Measurements from ENCODE around the gene RBM20.
A peak's percentile ranks its signal among the peaks of the same experiment; 100 is the strongest.

RBM20 gene

DNA sequence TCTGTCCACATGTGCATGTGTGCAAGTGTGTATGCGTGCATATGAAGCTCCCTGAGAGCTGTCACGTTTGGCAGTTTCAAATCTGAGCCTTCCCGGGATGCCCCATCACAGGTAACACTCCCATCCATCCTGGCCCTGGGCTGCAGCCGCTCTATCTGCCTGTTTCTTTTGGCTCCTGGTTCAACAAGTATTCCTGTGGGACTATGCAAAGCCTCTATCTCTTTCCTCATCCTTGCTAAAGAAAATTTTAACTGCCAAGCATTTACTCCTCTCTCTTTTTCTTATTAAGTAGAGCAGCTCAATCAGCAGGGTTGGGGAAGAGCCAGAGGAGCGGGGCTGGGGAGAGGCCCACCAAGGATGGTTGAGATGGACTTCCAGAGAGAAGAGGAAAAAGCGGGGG is 203.2 kb downstream of the RBM20 start:
- Histone ChIP-seq H3K4me1 (ENCODE audit: control insufficient read depth in 1 of 2, insufficient read depth in 2 of 2, low read length in 2 of 2) (peaks cover 0 to 17% of the 10 kb centered on the region in 2 donors), H3K4me3 (ENCODE audit: low read depth in 1 of 2, low read length in 2 of 2) (no peak overlapping the region), H3K27ac (ENCODE audit: low read length) (peak overlapping the region; percentile 64), H3K36me3 (ENCODE audit: control insufficient read depth in 1 of 2, insufficient read depth in 2 of 2, low read length in 2 of 2) (no peaks in the 10 kb centered on the region), H3K9me3 (ENCODE audit: control insufficient read depth in 1 of 2, low read length in 2 of 2) (no peaks in the 10 kb centered on the region), H3K27me3 (ENCODE audit: low read depth, low read length) (no peaks in the 10 kb centered on the region)

DNA sequence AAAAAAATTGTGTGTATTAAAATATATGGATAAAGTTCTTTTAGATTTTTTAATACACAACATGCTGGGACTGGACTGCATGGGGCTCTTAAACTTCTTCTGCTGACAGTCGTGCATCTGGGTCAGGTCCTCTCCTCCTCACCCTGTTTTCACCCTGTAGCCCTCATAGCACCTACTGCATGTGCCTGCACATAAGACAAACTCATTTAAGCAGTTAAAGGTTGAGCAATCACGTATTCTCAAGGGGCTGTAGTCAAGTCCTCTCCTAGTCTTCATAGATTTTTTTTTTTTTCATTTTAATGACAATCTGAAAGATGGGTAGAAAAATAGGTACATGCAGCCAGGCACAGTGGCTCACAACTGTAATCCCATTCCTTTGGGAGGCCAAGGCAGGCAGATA is 204.0 kb downstream of the RBM20 start:
- H3K27ac ChIP-seq (ENCODE audit: low read length): no peak overlapping the region
- H3K4me1 ChIP-seq (ENCODE audit: control insufficient read depth in 1 of 2, insufficient read depth in 2 of 2, low read length in 2 of 2): peaks cover 0 to 11% of the 10 kb centered on the region in 2 donors
- no peaks in the 10 kb centered on the region for H3K27me3 ChIP-seq (ENCODE audit: low read depth, low read length)
- H3K4me3 ChIP-seq (ENCODE audit: low read depth in 1 of 2, low read length in 2 of 2): no peak overlapping the region
- H3K36me3 ChIP-seq (ENCODE audit: control insufficient read depth in 1 of 2, insufficient read depth in 2 of 2, low read length in 2 of 2): no peaks in the 10 kb centered on the region
- no peaks in the 10 kb centered on the region for H3K9me3 ChIP-seq (ENCODE audit: control insufficient read depth in 1 of 2, low read length in 2 of 2)

DNA sequence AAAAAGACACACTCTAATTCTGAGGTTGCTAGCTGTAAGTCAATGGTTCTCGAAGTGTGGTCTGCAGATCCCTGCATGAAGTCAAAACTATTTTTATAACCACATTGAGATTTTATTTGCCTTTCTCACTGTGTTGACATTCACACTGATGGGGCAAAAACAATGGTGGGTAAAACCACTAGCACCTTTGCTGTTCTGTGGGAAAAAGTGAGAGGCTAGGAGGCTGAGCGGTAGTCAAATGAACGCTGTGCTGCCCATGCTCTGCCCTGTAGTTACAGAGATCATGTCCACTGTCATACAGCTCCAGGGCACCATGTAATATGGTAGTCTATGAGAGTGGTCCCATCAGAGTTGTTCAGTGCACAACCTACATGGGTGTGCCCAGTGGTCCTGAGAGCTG is 206.0 kb downstream of the RBM20 start:
- Histone ChIP-seq H3K4me1 (ENCODE audit: control insufficient read depth in 1 of 2, insufficient read depth in 2 of 2, low read length in 2 of 2) (no peaks in the 10 kb centered on the region), H3K36me3 (ENCODE audit: control insufficient read depth in 1 of 2, insufficient read depth in 2 of 2, low read length in 2 of 2) (no peaks in the 10 kb centered on the region), H3K27me3 (ENCODE audit: low read depth, low read length) (no peaks in the 10 kb centered on the region)

DNA sequence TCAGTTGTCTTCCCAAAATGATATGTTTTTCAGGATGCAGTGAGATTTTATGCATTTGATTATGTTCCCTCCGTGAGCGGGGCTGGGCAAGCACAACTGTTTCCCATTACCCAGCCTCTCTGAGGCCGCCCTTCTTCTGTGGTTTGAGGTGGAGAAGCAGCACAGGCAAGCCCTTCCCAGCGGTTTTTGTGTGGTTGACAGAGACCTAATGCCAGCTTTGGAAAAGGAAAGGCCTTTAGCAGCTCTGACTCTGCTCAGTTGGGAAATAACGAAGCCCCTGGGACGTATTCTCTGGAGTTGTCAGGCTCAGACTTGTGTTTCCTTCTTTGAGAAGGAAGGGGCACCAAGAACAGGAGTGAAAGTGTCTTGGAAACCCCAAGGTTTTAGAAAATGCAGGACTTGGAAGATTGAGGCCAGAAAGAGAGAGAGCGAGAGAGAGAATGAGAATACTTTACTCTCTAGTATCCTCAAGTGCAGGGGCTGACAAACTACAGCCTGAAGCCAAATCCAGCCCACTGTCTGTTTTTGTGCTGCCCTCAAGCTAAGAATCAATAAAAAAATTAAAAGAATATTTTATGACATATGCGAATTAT is 207.0 kb downstream of the RBM20 start:
- no peak overlapping the region for H3K4me3 ChIP-seq (ENCODE audit: low read depth in 1 of 2, low read length in 2 of 2)
- no peaks in the 10 kb centered on the region for H3K4me1 ChIP-seq (ENCODE audit: control insufficient read depth in 1 of 2, insufficient read depth in 2 of 2, low read length in 2 of 2)
- no peaks in the 10 kb centered on the region for H3K27me3 ChIP-seq (ENCODE audit: low read depth, low read length)
- H3K9me3 ChIP-seq (ENCODE audit: control insufficient read depth in 1 of 2, low read length in 2 of 2): no peaks in the 10 kb centered on the region
- H3K36me3 ChIP-seq (ENCODE audit: control insufficient read depth in 1 of 2, insufficient read depth in 2 of 2, low read length in 2 of 2): no peaks in the 10 kb centered on the region
- H3K27ac ChIP-seq (ENCODE audit: low read length): no peak overlapping the region

More for the DNA sequence above, 206.0 kb downstream of the RBM20 start:
- Histone ChIP-seq H3K9me3 (ENCODE audit: control insufficient read depth in 1 of 2, low read length in 2 of 2) (no peaks in the 10 kb centered on the region), H3K27ac (ENCODE audit: low read length) (no peak overlapping the region), H3K4me3 (ENCODE audit: low read depth in 1 of 2, low read length in 2 of 2) (no peak overlapping the region)

DNA sequence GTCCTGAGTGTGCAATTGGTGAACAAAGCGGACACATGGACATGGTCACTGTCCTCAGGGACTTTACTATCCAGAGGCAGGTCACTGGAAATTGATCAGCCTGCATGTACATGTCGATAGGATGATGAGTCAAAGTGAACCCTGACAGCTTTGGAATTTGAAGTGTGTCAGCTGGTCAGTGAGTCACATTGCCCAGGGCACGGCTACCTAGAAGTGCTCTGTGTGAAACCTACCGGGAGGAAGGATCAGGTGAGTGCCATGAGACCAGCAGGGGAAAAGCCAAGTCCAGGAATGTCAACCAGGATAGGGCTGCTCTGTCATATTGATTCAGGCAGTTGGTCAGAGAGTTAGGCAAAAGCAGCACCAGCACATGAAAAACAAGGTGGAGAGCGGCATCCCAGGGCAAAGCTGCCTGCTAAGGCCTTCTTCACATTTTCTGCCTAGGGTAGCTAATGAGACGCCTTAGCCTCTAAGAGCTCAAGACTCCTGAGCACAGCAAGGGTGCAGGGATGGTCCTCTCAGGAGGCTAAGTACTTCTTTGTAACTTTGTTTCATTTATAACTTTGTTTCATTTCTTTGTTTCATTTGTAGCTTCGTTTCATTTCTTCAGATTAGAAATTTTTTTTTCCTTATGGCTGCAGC is 208.2 kb downstream of the RBM20 start:
- H3K4me1 ChIP-seq (ENCODE audit: control insufficient read depth in 1 of 2, insufficient read depth in 2 of 2, low read length in 2 of 2): peaks cover 0 to 4% of the 10 kb centered on the region in 2 donors
- no peaks in the 10 kb centered on the region for H3K36me3 ChIP-seq (ENCODE audit: control insufficient read depth in 1 of 2, insufficient read depth in 2 of 2, low read length in 2 of 2)
- H3K27ac ChIP-seq (ENCODE audit: low read length): no peak overlapping the region
- no peaks in the 10 kb centered on the region for H3K27me3 ChIP-seq (ENCODE audit: low read depth, low read length)
- no peak overlapping the region for H3K4me3 ChIP-seq (ENCODE audit: low read depth in 1 of 2, low read length in 2 of 2)
- H3K9me3 ChIP-seq (ENCODE audit: control insufficient read depth in 1 of 2, low read length in 2 of 2): no peaks in the 10 kb centered on the region

DNA sequence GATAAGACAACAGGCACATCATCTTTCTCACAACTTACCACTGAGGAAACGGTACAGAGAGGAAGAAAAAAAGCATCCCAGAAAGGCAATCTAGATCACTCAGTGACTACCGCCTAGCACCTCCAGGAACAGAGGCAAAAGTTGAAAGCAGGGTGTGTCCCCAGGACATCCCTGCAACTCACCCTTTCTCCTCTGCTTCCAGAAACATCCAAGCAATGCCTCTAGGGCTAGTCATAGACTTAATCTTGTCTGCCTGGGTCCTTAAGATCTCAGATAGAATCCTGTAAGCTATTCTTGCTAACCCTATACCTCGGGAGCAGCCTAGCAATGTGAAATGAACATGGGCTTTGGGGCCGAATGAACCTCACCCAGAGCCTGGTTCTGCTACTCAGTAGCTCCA is 208.8 kb downstream of the RBM20 start:
- Histone ChIP-seq H3K36me3 (ENCODE audit: control insufficient read depth in 1 of 2, insufficient read depth in 2 of 2, low read length in 2 of 2) (no peaks in the 10 kb centered on the region), H3K27me3 (ENCODE audit: low read depth, low read length) (no peaks in the 10 kb centered on the region), H3K4me3 (ENCODE audit: low read depth in 1 of 2, low read length in 2 of 2) (no peak overlapping the region), H3K4me1 (ENCODE audit: control insufficient read depth in 1 of 2, insufficient read depth in 2 of 2, low read length in 2 of 2) (peaks cover 0 to 9% of the 10 kb centered on the region in 2 donors), H3K27ac (ENCODE audit: low read length) (no peak overlapping the region), H3K9me3 (ENCODE audit: control insufficient read depth in 1 of 2, low read length in 2 of 2) (no peaks in the 10 kb centered on the region)

DNA sequence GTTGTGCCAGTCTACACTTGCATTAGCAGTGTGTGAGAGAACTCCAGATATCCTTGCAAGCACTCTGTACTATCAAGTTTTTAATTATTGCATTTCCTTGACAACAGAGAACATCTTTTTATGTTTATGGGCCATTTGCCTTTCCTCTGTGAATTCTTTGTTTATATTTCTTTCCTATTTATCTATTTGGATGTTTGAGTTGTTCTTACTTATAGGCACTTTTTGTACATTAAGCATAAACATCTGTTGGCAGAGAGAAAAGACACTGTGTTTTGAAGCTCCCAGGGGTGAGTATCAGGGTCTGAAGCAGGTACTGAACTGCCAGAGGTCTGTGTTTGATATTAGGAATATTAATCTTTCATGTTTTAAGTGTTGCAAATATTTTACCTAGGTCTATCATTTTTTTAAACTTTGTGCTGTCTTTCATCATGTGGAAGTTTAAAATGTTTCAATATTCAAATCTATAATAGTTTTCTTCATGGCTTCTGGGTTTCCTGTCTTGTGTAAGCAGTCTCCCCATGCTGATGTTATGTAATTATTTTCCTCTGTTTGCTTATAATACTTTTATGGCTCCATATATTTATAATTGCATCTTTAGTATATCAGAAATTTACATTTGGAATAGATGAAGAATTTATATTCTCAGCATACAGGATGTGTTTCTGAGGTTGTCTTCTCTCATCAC is 209.9 kb downstream of the RBM20 start:
- Histone ChIP-seq H3K4me1 (ENCODE audit: control insufficient read depth in 1 of 2, insufficient read depth in 2 of 2, low read length in 2 of 2) (peaks cover 0 to 11% of the 10 kb centered on the region in 2 donors), H3K27ac (ENCODE audit: low read length) (no peak overlapping the region), H3K27me3 (ENCODE audit: low read depth, low read length) (no peaks in the 10 kb centered on the region), H3K36me3 (ENCODE audit: control insufficient read depth in 1 of 2, insufficient read depth in 2 of 2, low read length in 2 of 2) (no peaks in the 10 kb centered on the region), H3K4me3 (ENCODE audit: low read depth in 1 of 2, low read length in 2 of 2) (no peak overlapping the region), H3K9me3 (ENCODE audit: control insufficient read depth in 1 of 2, low read length in 2 of 2) (no peaks in the 10 kb centered on the region)

DNA sequence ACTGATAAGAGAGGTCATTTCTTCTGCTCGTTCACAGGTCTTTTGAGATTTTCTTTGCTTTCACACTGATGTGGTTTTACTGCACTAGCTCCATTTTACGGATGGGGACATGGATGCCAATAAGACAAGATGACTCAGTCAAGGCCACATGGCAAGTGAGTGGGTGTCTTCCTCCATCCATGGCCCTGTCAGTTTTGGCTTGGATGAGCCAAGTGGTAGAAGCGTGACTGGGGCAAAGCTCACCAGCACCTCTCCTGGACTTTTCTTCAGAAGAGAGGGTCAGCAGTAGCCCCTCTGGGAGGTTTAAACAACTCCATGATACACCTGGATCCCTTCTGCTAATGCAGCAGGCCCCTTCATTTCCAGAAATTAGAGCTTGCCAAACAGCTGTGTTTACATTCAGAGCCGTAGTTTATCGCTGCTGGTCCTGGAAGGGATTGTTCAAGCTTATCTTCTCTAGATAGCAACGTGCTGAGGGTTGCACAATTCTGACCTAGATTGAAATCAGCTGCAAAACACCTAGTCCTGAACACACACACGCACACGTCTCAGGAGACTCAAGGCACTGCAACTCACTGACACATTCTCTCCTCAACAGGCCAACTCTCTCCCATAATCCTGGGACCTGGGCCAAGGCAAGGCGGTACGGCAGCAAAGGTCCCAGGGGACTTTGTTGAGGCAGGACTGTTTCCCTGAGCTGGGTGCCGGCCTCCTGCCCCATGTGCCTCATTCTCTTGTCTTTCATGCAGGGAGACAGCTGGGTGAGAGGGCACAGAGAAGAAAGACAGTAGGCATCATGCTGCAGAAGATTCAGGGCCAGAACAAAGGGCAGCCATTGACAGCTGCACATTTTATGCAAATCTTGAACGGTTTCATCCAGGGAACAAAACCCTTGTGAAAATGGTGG is 213.4 kb downstream of the RBM20 start:
- Histone ChIP-seq H3K36me3 (ENCODE audit: control insufficient read depth in 1 of 2, insufficient read depth in 2 of 2, low read length in 2 of 2) (no peaks in the 10 kb centered on the region), H3K27ac (ENCODE audit: low read length) (peak overlapping the region; percentile 67), H3K4me1 (ENCODE audit: control insufficient read depth in 1 of 2, insufficient read depth in 2 of 2, low read length in 2 of 2) (peaks cover 11 to 17% of the 10 kb centered on the region in 2 donors), H3K9me3 (ENCODE audit: control insufficient read depth in 1 of 2, low read length in 2 of 2) (no peaks in the 10 kb centered on the region), H3K4me3 (ENCODE audit: low read depth in 1 of 2, low read length in 2 of 2) (no peak overlapping the region), H3K27me3 (ENCODE audit: low read depth, low read length) (no peaks in the 10 kb centered on the region)

DNA sequence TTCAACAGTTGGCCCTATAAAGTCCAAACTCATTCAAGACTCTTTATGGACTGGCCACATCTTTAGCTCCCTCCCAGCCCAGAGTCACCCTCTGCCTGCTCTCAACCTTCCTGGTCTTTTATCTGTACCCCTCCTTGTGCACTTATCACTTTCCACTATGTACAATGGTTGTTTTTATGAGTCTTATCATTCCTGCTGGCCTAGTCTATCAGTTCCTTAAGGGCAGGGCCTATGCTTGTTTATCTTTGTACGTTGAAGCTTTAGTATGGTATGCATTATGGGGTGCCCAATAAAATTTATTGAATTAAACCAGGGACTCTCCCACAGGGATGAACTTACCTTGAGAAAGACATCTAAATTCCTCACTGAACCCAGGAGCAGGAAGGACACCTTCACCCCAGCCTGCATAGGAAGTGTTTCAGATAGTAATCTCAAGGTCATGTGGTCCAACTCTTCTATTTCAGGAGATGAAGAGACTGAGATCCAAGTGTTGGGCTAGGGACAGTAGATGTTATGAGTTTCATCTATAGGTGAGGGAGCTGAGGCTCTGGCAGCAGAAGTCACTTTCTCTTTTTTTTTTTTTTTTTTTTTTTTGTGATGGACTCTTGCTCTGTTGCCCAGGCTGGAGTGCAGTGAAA is 214.3 kb downstream of the RBM20 start:
- H3K4me1 ChIP-seq (ENCODE audit: control insufficient read depth in 1 of 2, insufficient read depth in 2 of 2, low read length in 2 of 2): peaks cover 11 to 17% of the 10 kb centered on the region in 2 donors
- no peaks in the 10 kb centered on the region for H3K9me3 ChIP-seq (ENCODE audit: control insufficient read depth in 1 of 2, low read length in 2 of 2)
- no peaks in the 10 kb centered on the region for H3K27me3 ChIP-seq (ENCODE audit: low read depth, low read length)
- H3K27ac ChIP-seq (ENCODE audit: low read length): peak overlapping the region; percentile 67
- H3K36me3 ChIP-seq (ENCODE audit: control insufficient read depth in 1 of 2, insufficient read depth in 2 of 2, low read length in 2 of 2): no peaks in the 10 kb centered on the region
- H3K4me3 ChIP-seq (ENCODE audit: low read depth in 1 of 2, low read length in 2 of 2): no peak overlapping the region

DNA sequence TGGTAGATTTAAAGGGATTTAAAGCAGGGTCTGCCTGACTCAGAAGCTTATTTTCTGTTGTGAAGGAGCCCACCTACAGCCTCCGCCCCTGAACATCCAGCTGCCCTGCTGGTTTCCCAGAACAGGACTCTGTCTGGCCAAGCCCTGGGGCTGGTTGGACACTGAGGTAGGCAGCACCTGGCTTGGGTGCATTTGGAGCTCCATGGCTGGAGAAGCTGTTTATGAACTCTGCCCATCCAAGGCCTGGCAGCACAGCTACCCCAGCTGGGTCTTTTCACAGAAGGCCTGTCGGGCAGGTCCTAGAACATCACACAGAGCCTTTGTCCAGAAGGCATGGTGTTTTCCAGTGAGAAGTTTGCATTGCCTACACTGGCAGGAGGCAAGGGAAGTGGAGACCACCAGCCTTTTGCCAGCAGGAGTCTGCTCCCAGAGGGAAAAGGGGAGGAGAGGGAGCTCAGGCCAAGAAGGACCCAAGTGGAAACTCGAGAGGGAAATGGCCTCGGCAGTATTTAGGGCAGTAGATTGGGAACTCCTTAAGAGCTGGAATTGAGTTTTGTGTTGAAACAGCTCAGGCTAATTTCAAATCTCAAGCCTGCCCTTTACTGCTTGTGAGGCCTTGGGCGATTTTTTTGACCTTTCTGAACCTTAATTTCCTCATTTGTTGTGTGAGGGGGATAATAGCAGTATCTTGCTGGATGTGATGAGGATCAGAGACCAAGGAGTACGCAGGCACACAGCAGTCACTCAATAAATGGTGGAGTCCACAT is 215.3 kb downstream of the RBM20 start:
- no peaks in the 10 kb centered on the region for H3K27me3 ChIP-seq (ENCODE audit: low read depth, low read length)
- H3K27ac ChIP-seq (ENCODE audit: low read length): peak overlapping the region; percentile 67
- no peaks in the 10 kb centered on the region for H3K9me3 ChIP-seq (ENCODE audit: control insufficient read depth in 1 of 2, low read length in 2 of 2)
- no peaks in the 10 kb centered on the region for H3K36me3 ChIP-seq (ENCODE audit: control insufficient read depth in 1 of 2, insufficient read depth in 2 of 2, low read length in 2 of 2)
- no peak overlapping the region for H3K4me3 ChIP-seq (ENCODE audit: low read depth in 1 of 2, low read length in 2 of 2)
- peaks cover 20% of the 10 kb centered on the region in 2 donors for H3K4me1 ChIP-seq (ENCODE audit: control insufficient read depth in 1 of 2, insufficient read depth in 2 of 2, low read length in 2 of 2)

Data from muscle layer of duodenum (tissue), 2 donors.